Neural progenitor cell (in vitro differentiated cells): Measurements from ENCODE around the gene FYCO1. TPM values are rescaled to one million over a fixed set of nuclear protein-coding genes. Genes with fewer than 3 reads are reported as not detected.

Source experiments
- DNase-seq: peaks from one replicate; pipeline ENCODE4 v3.0.0-alpha.2; 2016; ENCODE audit warnings: low spot score
- H2AFZ ChIP-seq: fragments of 200-600 bp; sonication (generic); replicated peaks from 2 replicates; pipeline ENCODE4 v1.6.1; 2016; ENCODE audit warnings: antibody characterized with exemption
- H3F3A ChIP-seq: fragments of 200-600 bp; sonication (generic); 2 replicates; pipeline ENCODE4 v1.6.1; 2016; ENCODE audit warnings: antibody characterized with exemption, low read depth
- H3K27ac ChIP-seq: fragments of 200-600 bp; sonication (generic); 2 replicates; pipeline ENCODE4 v1.5.1; 2016; ENCODE audit warnings: mild to moderate bottlenecking
- H3K27me3 ChIP-seq: fragments of 200-600 bp; sonication (generic); 2 replicates; pipeline ENCODE4 v1.6.1; 2016; ENCODE audit warnings: mild to moderate bottlenecking, moderate library complexity
- H3K36me3 ChIP-seq: fragments of 200-600 bp; sonication (generic); 2 replicates; pipeline ENCODE4 v1.5.1; 2016
- H3K4me1 ChIP-seq: fragments of 200-600 bp; sonication (generic); 2 replicates; pipeline ENCODE4 v1.6.1; 2016; ENCODE audit warnings: mixed run types
- H3K4me2 ChIP-seq: fragments of 200-600 bp; sonication (generic); 2 replicates; pipeline ENCODE4 v1.6.1; 2016
- H3K4me3 ChIP-seq: fragments of 200-600 bp; sonication (generic); 2 replicates; pipeline ENCODE4 v1.5.1; 2016
- H3K79me2 ChIP-seq: fragments of 200-600 bp; sonication (generic); 2 replicates; pipeline ENCODE4 v1.6.1; 2016; ENCODE audit warnings: low read depth
- H3K9ac ChIP-seq: fragments of 200-600 bp; sonication (generic); 2 replicates; pipeline ENCODE4 v1.6.1; 2016
- H3K9me3 ChIP-seq: fragments of 200-600 bp; sonication (generic); 2 replicates; pipeline ENCODE4 v1.5.1; 2016; ENCODE audit warnings: low read depth
- H4K20me1 ChIP-seq: fragments of 200-600 bp; sonication (generic); 2 replicates; pipeline ENCODE4 v1.6.1; 2016; ENCODE audit warnings: low read depth
- H3K27ac Mint-ChIP-seq: 3 replicates; pipeline ENCODE4 v1.8.0; 2021; ENCODE audit warnings: mixed read lengths
- H3K27me3 Mint-ChIP-seq: 2 replicates; pipeline ENCODE4 v1.8.0; 2022; ENCODE audit warnings: low read depth, mild to moderate bottlenecking, inconsistent platforms, moderate library complexity, mixed read lengths; ENCODE audit not compliant: insufficient read depth
- H3K36me3 Mint-ChIP-seq: 3 replicates; pipeline ENCODE4 v1.8.0; 2021; ENCODE audit warnings: mixed read lengths
- H3K4me1 Mint-ChIP-seq: 3 replicates; pipeline ENCODE4 v1.8.0; 2021; ENCODE audit warnings: mixed read lengths
- H3K4me3 Mint-ChIP-seq: 3 replicates; pipeline ENCODE4 v1.8.0; 2021; ENCODE audit warnings: mild to moderate bottlenecking, moderate library complexity, mixed read lengths
- H3K9me3 Mint-ChIP-seq: 3 replicates; pipeline ENCODE4 v1.8.0; 2020; ENCODE audit warnings: mixed read lengths
- CTCF ChIP-seq: fragments of 200-600 bp; sonication (generic); IDR thresholded peaks from 2 replicates; pipeline ENCODE4 v1.5.1; 2017; ENCODE audit warnings: antibody characterized with exemption, mild to moderate bottlenecking
- EZH2 ChIP-seq: fragments of 200-600 bp; sonication (generic); IDR thresholded peaks from 2 replicates; pipeline ENCODE4 v1.6.1; 2017; ENCODE audit warnings: antibody characterized with exemption, mild to moderate bottlenecking, moderate library complexity
- EZH2phosphoT487 ChIP-seq: fragments of 200-600 bp; sonication (generic); IDR thresholded peaks from 2 replicates; pipeline ENCODE4 v1.6.1; 2017; ENCODE audit warnings: antibody characterized with exemption
- total RNA-seq: library from RNA; depleted of rRNA; stranded (reverse); fragments of >200 nt; gene quantifications from 2 replicates; pipeline ENCODE4 v1.2.3, GENCODE V29; 2015; ENCODE audit warnings: low replicate concordance

Gene FYCO1
- total RNA-seq, 1 donor from 2014 or later, result 6.8 TPM

DNA sequence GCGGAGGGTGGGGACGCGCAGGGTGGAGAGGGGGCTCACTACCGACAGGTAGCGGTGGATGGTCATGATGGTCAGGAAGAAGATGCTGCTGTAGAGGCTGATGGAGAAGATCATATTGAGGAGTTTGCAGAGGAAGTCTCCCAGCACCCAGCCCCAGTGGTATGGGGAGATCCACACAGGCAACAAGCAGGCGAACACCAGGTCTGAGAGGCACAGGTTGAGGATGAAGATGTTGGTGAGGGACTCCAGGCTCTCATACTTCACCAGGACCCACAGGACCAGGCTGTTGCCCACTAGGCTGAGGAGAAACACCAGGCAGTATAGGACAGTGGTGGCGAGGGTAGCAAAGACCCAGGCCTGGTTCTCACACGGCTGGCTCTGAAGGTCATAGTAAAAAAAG, 25.9 kb upstream of the FYCO1 start:
- Histone ChIP-seq H3K9ac (no peak overlapping the region), H3K4me2 (no peak overlapping the region), H3K36me3 (no peaks in the 10 kb centered on the region), H3K4me3 (no peak overlapping the region), H3K27me3 (no peaks in the 10 kb centered on the region), H4K20me1 (no peaks in the 10 kb centered on the region), H3K27ac (no peak overlapping the region), H3F3A (no peaks in the 10 kb centered on the region), H3K9me3 (no peaks in the 10 kb centered on the region), H3K4me1 (no peaks in the 10 kb centered on the region), H3K79me2 (no peaks in the 10 kb centered on the region), H2AFZ (no peak overlapping the region)
- H3K4me3 Mint-ChIP-seq, result no peak overlapping the region
- no peak for DNase-seq
- no peak for TF ChIP-seq CTCF
- TF ChIP-seq EZH2phosphoT487, result no peak
- TF ChIP-seq EZH2, result no peak
- peaks cover 3% of the 10 kb centered on the region for H3K9me3 Mint-ChIP-seq
- H3K27me3 Mint-ChIP-seq, result peaks cover 2% of the 10 kb centered on the region
- H3K36me3 Mint-ChIP-seq, result no peaks in the 10 kb centered on the region
- H3K27ac Mint-ChIP-seq, result no peak overlapping the region
- no peaks in the 10 kb centered on the region for H3K4me1 Mint-ChIP-seq

- no peaks in the 10 kb centered on the region for H3K9me3 ChIP-seq
- TF ChIP-seq EZH2, result no peak
- no peak for TF ChIP-seq EZH2phosphoT487
- TF ChIP-seq CTCF, result no peak
- Mint-ChIP-seq H3K36me3 (no peaks in the 10 kb centered on the region), H3K4me1 (no peaks in the 10 kb centered on the region), H3K27me3 (peaks cover 4% of the 10 kb centered on the region), H3K9me3 (peaks cover 3% of the 10 kb centered on the region), H3K4me3 (no peak overlapping the region), H3K27ac (no peak overlapping the region)
- H3K4me2 ChIP-seq, result no peak overlapping the region
- H3K27ac ChIP-seq, result no peak overlapping the region
- H3K9ac ChIP-seq, result no peak overlapping the region
- no peaks in the 10 kb centered on the region for H4K20me1 ChIP-seq
- no peaks in the 10 kb centered on the region for H3K27me3 ChIP-seq
- no peak for DNase-seq
- no peaks in the 10 kb centered on the region for H3K79me2 ChIP-seq
- H3F3A ChIP-seq, result no peaks in the 10 kb centered on the region
- H2AFZ ChIP-seq, result no peak overlapping the region
- no peaks in the 10 kb centered on the region for H3K36me3 ChIP-seq
- H3K4me3 ChIP-seq, result no peak overlapping the region
- H3K4me1 ChIP-seq, result no peaks in the 10 kb centered on the region
Observed at GRCh38 chr3:46020766-46021510, 25.3 kb upstream of the FYCO1 start.

- H3K9ac ChIP-seq, result no peak overlapping the region
- peaks cover 3% of the 10 kb centered on the region for H3K9me3 Mint-ChIP-seq
- TF ChIP-seq EZH2 (no peak), EZH2phosphoT487 (no peak)
Observed at GRCh38 chr3:46019707-46020106, 24.1 kb upstream of the FYCO1 start.

GRCh38 chr3:46017720-46018119, 22.1 kb upstream of the FYCO1 start:
- no peak overlapping the region for H3K27ac ChIP-seq
- H3K36me3 ChIP-seq, result no peaks in the 10 kb centered on the region
- H3K79me2 ChIP-seq, result no peaks in the 10 kb centered on the region
- no peaks in the 10 kb centered on the region for H3K4me1 ChIP-seq
- peaks cover 4% of the 10 kb centered on the region for H3K27me3 Mint-ChIP-seq
- no peak for DNase-seq
- no peak overlapping the region for H3K27ac Mint-ChIP-seq
- no peak overlapping the region for H3K4me3 Mint-ChIP-seq
- no peaks in the 10 kb centered on the region for H3F3A ChIP-seq
- H3K9me3 ChIP-seq, result no peaks in the 10 kb centered on the region
- TF ChIP-seq EZH2phosphoT487 (no peak), CTCF (no peak), EZH2 (no peak)
- H3K4me3 ChIP-seq, result no peak overlapping the region
- H4K20me1 ChIP-seq, result no peaks in the 10 kb centered on the region
- peaks cover 3% of the 10 kb centered on the region for H3K9me3 Mint-ChIP-seq
- H3K27me3 ChIP-seq, result no peaks in the 10 kb centered on the region
- H3K9ac ChIP-seq, result no peak overlapping the region
- H3K4me2 ChIP-seq, result no peak overlapping the region
- H2AFZ ChIP-seq, result no peak overlapping the region
- no peaks in the 10 kb centered on the region for H3K4me1 Mint-ChIP-seq
- no peaks in the 10 kb centered on the region for H3K36me3 Mint-ChIP-seq

More at GRCh38 chr3:46019707-46020106, 24.1 kb upstream of the FYCO1 start:
- H3K27ac ChIP-seq, result no peak overlapping the region
- no peaks in the 10 kb centered on the region for H3K27me3 ChIP-seq
- H3K9me3 ChIP-seq, result no peaks in the 10 kb centered on the region
- Mint-ChIP-seq H3K36me3 (no peaks in the 10 kb centered on the region), H3K4me1 (no peaks in the 10 kb centered on the region), H3K4me3 (no peak overlapping the region), H3K27ac (no peak overlapping the region), H3K27me3 (peaks cover 4% of the 10 kb centered on the region)
- H4K20me1 ChIP-seq, result no peaks in the 10 kb centered on the region
- DNase-seq, result no peak
- H3K79me2 ChIP-seq, result no peaks in the 10 kb centered on the region
- H3K4me3 ChIP-seq, result no peak overlapping the region
- no peak overlapping the region for H2AFZ ChIP-seq
- no peaks in the 10 kb centered on the region for H3K4me1 ChIP-seq
- H3F3A ChIP-seq, result no peaks in the 10 kb centered on the region
- no peaks in the 10 kb centered on the region for H3K36me3 ChIP-seq
- H3K4me2 ChIP-seq, result no peak overlapping the region
